Measurements from ENCODE around the gene DCAF10. TPM values are rescaled to one million over a fixed set of nuclear protein-coding genes. Genes with fewer than 3 reads are reported as not detected.
"Not testable (repeated sequence)": the region's sequence is repeated elsewhere in the genome, so short reads cannot be mapped to it uniquely, and the experiment has no call there.

Gene DCAF10
- polyA plus RNA-seq, 1 donor (not counting 4 experiments of a cell fraction or from before 2014, with no cell fraction given) = 29.2 TPM

GRCh38 chr9:37760416-37761161, 40.0 kb upstream of the DCAF10 start:
- Histone ChIP-seq H3K4me2 (ENCODE audit: control insufficient read depth, extremely low read depth, insufficient read depth, low read depth, low read length) (no peak overlapping the region), H3K27me3 (ENCODE audit: control insufficient read depth, extremely low read depth, insufficient read depth, low read length) (no peaks in the 10 kb centered on the region), H3K4me1 (ENCODE audit: control insufficient read depth, extremely low read depth, insufficient read depth, low read length) (no peaks in the 10 kb centered on the region), H2AFZ (ENCODE audit: control insufficient read depth, low read length) (no peak overlapping the region), H3K9me1 (ENCODE audit: control insufficient read depth, extremely low read depth, insufficient read depth, low read length) (no peaks in the 10 kb centered on the region), H3K4me3 (ENCODE audit: control insufficient read depth in 2 of 3, extremely low read depth in 1 of 3, insufficient read depth in 2 of 3, low read depth in 1 of 3, low read length in 3 of 3) (no peak overlapping the region), H3K36me3 (ENCODE audit: control insufficient read depth in 2 of 2, extremely low read depth in 1 of 2, insufficient read depth in 2 of 2, low read length in 2 of 2) (no peaks in the 10 kb centered on the region), H3K9ac (ENCODE audit: control insufficient read depth, extremely low read depth, insufficient read depth, low read length) (no peak overlapping the region), H3K9me3 (ENCODE audit: control insufficient read depth, low read depth, low read length) (no peaks in the 10 kb centered on the region), H3K79me2 (ENCODE audit: control insufficient read depth, insufficient read depth, low read length) (no peaks in the 10 kb centered on the region), H4K20me1 (ENCODE audit: control insufficient read depth, extremely low read depth, insufficient read depth, low read length) (no peaks in the 10 kb centered on the region), H3K27ac (ENCODE audit: control insufficient read depth, insufficient read depth, low read length) (no peak overlapping the region)
- no peak for TF ChIP-seq CTCF (optimal IDR thresholded peaks at IDR 0.05 in 1 of 3, IDR thresholded peaks at IDR 0.05 in 1 of 3, conservative IDR thresholded peaks at IDR 0.05 in 1 of 3; ENCODE audit: extremely low read depth in 1 of 3, insufficient read depth in 2 of 3, low read length in 3 of 3)
- TF ChIP-seq EZH2 (IDR thresholded peaks at IDR 0.05; ENCODE audit: low read length) = no peak
- dilution Hi-C loops (cut with MboI; ENCODE audit: extremely low pct_ligation_motif_present, low sequenced_read_pairs) = no loop called here
- no peak for DNase-seq (ENCODE audit: low read depth, low spot score)
- FAIRE-seq = no peak

GRCh38 chr9:37761511-37761910, 39.1 kb upstream of the DCAF10 start:
- H3K27ac ChIP-seq (ENCODE audit: control insufficient read depth, insufficient read depth, low read length) = no peak overlapping the region
- no peak overlapping the region for H2AFZ ChIP-seq (ENCODE audit: control insufficient read depth, low read length)
- no peaks in the 10 kb centered on the region for H3K9me3 ChIP-seq (ENCODE audit: control insufficient read depth, low read depth, low read length)
- no peaks in the 10 kb centered on the region for H3K36me3 ChIP-seq (ENCODE audit: control insufficient read depth in 2 of 2, extremely low read depth in 1 of 2, insufficient read depth in 2 of 2, low read length in 2 of 2)
- H3K4me3 ChIP-seq (ENCODE audit: control insufficient read depth in 2 of 3, extremely low read depth in 1 of 3, insufficient read depth in 2 of 3, low read depth in 1 of 3, low read length in 3 of 3) = no peak overlapping the region
- no peaks in the 10 kb centered on the region for H3K4me1 ChIP-seq (ENCODE audit: control insufficient read depth, extremely low read depth, insufficient read depth, low read length)
- dilution Hi-C loops (cut with MboI; ENCODE audit: extremely low pct_ligation_motif_present, low sequenced_read_pairs) = no loop called here
- DNase-seq (ENCODE audit: low read depth, low spot score) (no peak), FAIRE-seq (no peak)
- no peak for TF ChIP-seq CTCF (optimal IDR thresholded peaks at IDR 0.05 in 1 of 3, IDR thresholded peaks at IDR 0.05 in 1 of 3, conservative IDR thresholded peaks at IDR 0.05 in 1 of 3; ENCODE audit: extremely low read depth in 1 of 3, insufficient read depth in 2 of 3, low read length in 3 of 3)
- no peak for TF ChIP-seq EZH2 (IDR thresholded peaks at IDR 0.05; ENCODE audit: low read length)
- H4K20me1 ChIP-seq (ENCODE audit: control insufficient read depth, extremely low read depth, insufficient read depth, low read length) = no peaks in the 10 kb centered on the region
- no peaks in the 10 kb centered on the region for H3K79me2 ChIP-seq (ENCODE audit: control insufficient read depth, insufficient read depth, low read length)
- H3K9me1 ChIP-seq (ENCODE audit: control insufficient read depth, extremely low read depth, insufficient read depth, low read length) = no peaks in the 10 kb centered on the region
- H3K9ac ChIP-seq (ENCODE audit: control insufficient read depth, extremely low read depth, insufficient read depth, low read length) = no peak overlapping the region
- no peaks in the 10 kb centered on the region for H3K27me3 ChIP-seq (ENCODE audit: control insufficient read depth, extremely low read depth, insufficient read depth, low read length)
- H3K4me2 ChIP-seq (ENCODE audit: control insufficient read depth, extremely low read depth, insufficient read depth, low read depth, low read length) = no peak overlapping the region

GRCh38 chr9:37765263-37765662, 35.3 kb upstream of the DCAF10 start:
- dilution Hi-C loops (cut with MboI; ENCODE audit: extremely low pct_ligation_motif_present, low sequenced_read_pairs); H2AFZ ChIP-seq (ENCODE audit: control insufficient read depth, low read length); DNase-seq (ENCODE audit: low read depth, low spot score); H3K4me1 ChIP-seq (ENCODE audit: control insufficient read depth, extremely low read depth, insufficient read depth, low read length); H4K20me1 ChIP-seq (ENCODE audit: control insufficient read depth, extremely low read depth, insufficient read depth, low read length); H3K4me3 ChIP-seq (ENCODE audit: control insufficient read depth in 2 of 3, extremely low read depth in 1 of 3, insufficient read depth in 2 of 3, low read depth in 1 of 3, low read length in 3 of 3); FAIRE-seq; H3K9ac ChIP-seq (ENCODE audit: control insufficient read depth, extremely low read depth, insufficient read depth, low read length); H3K9me3 ChIP-seq (ENCODE audit: control insufficient read depth, low read depth, low read length); H3K36me3 ChIP-seq (ENCODE audit: control insufficient read depth in 2 of 2, extremely low read depth in 1 of 2, insufficient read depth in 2 of 2, low read length in 2 of 2); H3K9me1 ChIP-seq (ENCODE audit: control insufficient read depth, extremely low read depth, insufficient read depth, low read length); H3K27ac ChIP-seq (ENCODE audit: control insufficient read depth, insufficient read depth, low read length); H3K79me2 ChIP-seq (ENCODE audit: control insufficient read depth, insufficient read depth, low read length); H3K4me2 ChIP-seq (ENCODE audit: control insufficient read depth, extremely low read depth, insufficient read depth, low read depth, low read length); H3K27me3 ChIP-seq (ENCODE audit: control insufficient read depth, extremely low read depth, insufficient read depth, low read length): not testable (repeated sequence)

Data from keratinocyte (primary cell).